Measurements from ENCODE around the gene FOXP4. TPM values are rescaled to one million over a fixed set of nuclear protein-coding genes. Genes with fewer than 3 reads are reported as not detected.
"Not testable (repeated sequence)": the region's sequence is repeated elsewhere in the genome, so short reads cannot be mapped to it uniquely, and the experiment has no call there.

FOXP4 gene
- total RNA-seq, 1 donor, result 3.0 TPM

DNA sequence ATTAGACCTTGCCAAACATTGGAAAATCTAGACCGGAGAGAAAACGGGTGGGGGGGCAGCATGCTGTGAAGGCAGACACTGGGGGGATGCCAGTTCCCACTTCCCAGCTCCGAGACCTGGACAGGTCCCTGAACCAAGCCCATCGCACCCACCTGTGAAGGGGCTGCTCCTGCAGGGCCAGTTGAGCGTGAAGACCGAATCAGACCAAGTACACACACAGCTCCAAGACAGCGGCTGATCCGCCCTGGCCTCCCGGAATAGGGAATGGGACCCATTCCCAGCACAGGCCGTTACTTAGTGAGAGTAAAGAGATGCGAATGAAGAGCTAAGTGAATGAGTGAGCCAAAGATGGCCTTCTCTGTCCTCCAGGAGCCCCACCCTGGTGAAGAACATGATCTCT lies 50.6 kb downstream of the FOXP4 start:
- DNase-seq (ENCODE audit: low read depth in 2 of 3, low spot score in 2 of 3), result no peak

DNA sequence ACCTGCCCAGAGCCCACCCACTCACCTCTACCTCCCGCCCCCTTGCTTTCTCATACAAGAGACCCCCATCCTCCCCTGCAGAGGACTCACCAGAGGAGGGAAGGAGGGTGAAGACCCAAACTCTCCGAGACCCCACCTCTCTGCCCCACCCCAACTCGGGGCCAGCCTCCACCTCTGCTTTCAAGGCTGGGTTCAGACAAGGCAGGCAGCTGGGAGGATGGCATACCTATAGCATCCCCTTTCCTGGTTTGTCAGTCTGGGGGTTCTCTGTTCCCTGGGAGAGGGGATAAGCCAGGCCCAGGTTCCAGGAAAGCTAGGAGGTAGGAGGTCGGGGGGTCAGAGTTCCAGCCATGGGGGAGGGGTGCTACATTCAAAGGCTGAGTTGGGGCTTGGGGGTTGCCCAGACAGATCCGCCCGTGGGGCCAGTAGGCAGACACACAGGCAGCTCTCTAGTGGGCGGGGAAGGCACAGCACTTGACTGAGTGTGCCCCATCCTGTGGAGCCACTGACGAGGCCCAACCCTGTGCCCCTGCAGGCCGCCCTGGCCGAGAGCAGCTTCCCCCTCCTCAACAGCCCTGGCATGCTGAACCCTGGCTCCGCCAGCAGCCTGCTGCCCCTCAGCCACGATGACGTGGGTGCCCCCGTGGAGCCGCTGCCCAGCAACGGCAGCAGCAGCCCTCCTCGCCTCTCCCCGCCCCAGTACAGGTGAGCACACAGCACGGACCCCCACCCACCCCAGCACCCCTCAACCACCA lies 51.2 kb downstream of the FOXP4 start:
- DNase-seq (ENCODE audit: low read depth in 2 of 3, low spot score in 2 of 3), result no peak

- no peak for DNase-seq (ENCODE audit: low read depth in 2 of 3, low spot score in 2 of 3)
Measured at GRCh38 chr6:41598670-41599014, 52.5 kb downstream of the FOXP4 start.

DNA sequence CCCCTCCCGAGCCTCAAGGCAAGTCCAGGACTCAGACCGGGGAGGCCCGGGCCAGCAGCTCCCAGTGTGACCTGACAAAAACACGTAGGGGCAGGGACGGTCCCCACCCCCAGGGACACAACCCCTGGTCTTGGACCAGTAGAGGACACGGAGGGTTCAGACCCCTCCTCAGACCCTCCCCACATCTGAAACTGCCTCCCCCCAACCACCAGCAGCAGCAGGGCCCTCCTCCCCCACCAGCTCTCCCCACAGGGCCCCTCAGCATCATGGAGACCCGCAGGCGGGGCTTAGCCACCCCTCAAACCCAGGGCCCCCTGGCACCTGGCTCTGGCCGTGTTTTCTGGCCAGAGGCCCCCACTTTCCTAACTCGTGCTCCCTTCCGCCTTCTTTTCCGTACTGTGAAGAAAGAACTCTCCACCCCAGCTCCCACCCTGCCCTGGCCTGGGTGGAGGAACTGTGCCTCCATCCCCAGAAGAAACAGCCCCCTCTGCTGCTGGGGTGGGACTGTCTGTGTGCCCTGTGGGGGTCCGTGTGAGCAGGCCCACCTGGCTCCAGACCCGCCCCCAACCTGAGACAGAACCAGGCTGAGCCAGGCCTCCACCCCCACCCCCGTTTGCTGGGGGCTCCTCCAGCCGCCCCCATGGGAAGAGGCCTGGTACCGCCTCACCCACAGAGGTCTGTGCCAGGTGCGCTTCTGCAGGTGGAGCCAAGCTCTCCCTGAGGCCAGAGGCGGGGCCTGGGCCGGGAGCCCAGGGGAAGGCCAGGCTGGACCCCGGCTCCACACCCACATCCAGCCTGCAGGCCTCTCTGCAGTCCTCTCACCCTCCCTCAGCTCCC lies 53.1 kb downstream of the FOXP4 start:
- DNase-seq (ENCODE audit: low read depth in 2 of 3, low spot score in 2 of 3), result no peak

GRCh38 chr6:41599852-41600445 lies 53.8 kb downstream of the FOXP4 start:
- no peak for DNase-seq (ENCODE audit: low read depth in 2 of 3, low spot score in 2 of 3)

- DNase-seq (ENCODE audit: low read depth in 2 of 3, low spot score in 2 of 3), result no peak
Measured at GRCh38 chr6:41600499-41601247, 54.5 kb downstream of the FOXP4 start.

- no peak for DNase-seq (ENCODE audit: low read depth in 2 of 3, low spot score in 2 of 3)
Measured at GRCh38 chr6:41601248-41601549, 55.0 kb downstream of the FOXP4 start.

DNA sequence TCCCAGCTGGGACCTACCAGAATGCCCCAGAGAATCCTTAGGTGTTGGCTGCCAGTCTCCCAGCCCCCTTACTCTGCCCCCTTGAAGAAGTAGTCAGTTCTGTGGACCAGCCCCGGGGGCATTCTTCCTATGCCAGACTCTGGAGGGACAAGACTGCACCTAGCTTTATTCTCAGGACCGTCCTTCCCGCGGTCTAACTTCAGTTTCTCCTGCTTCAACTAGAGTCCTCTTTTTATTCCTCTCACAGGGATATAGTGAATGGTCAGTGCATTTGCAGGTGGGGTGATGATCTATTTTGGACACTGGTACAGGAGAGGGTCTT lies 56.2 kb downstream of the FOXP4 start:
- no peak for DNase-seq (ENCODE audit: low read depth in 2 of 3, low spot score in 2 of 3)

DNA sequence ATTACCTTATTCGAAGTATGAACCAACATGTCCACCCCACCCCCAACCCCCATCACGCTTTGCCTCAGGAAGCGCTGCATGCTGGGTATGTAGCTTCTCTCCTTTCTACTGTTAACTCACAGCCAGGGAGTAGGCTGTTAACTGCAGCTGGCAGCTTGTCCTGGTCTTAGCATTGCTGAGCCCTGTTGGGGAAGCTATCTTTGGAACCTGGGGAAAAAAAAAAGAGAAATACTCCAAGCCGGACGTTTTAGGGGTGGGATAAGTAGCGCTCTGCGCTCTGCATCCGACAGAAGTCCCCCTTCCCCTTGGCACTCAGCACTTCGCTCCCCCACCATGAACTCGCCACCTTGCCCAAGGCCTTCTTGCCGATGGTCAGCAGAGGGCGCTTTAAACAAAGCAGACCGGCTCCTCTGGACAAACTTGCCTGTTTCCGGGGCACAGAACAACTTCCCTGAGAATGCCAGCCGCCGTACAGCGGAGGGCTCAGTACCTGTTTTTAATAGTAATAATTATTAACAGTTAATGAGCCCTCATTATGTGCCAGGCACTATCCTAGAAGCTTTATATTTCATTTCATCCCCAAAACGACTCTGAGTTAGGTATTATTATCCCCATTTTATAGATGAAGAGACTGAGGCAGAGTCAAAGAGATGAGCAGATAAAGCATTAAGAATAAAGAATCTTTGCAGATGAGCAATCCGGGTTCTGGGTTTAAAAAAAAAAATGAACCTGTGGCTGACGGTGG lies 56.9 kb downstream of the FOXP4 start:
- peak; percentile 44 to 91 (median 83) for DNase-seq (ENCODE audit: low read depth in 2 of 3, low spot score in 2 of 3)

DNA sequence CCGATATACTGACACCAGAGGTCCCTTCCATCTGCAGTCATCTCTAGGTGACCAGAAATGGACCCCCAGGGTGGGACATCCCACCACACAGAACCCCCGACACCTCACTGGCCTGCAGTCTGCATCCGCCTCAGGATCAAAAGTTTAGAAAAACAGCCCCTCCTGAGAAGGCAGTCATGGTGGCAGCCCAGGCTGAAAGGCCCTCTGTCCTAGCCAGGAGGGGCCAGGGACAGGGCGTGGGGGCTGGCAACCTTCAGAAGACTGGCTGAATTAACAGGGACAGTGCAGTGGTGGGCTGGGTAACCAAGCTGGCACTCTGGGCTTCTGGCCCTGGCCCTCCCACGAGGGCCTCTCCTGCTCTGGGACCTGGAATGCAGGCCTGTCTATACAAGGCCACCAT lies 57.8 kb downstream of the FOXP4 start:
- DNase-seq (ENCODE audit: low read depth in 2 of 3, low spot score in 2 of 3), result no peak

DNA sequence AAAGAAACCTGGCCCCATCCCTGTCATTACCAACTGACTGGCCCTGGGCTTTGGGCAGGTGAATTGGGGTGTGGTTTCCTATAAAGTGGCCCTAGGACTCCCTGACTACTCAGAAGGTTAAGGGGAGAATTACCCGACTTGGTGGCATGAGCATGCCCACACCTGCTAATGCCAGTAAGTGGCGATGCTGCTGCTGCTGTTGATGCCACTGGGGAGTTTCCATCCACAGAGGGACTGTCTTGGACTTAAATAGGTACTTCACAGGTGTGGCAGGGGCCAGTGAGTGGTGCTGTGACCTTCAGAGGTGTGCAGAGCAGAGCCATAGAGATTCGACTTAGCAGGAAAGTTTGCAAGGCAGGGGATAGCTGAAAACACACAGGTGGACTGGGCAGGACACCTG lies 59.5 kb downstream of the FOXP4 start:
- DNase-seq (ENCODE audit: low read depth in 2 of 3, low spot score in 2 of 3), result no peak

GRCh38 chr6:41607036-41607435 lies 60.9 kb downstream of the FOXP4 start:
- DNase-seq (ENCODE audit: low read depth in 2 of 3, low spot score in 2 of 3), result no peak

DNA sequence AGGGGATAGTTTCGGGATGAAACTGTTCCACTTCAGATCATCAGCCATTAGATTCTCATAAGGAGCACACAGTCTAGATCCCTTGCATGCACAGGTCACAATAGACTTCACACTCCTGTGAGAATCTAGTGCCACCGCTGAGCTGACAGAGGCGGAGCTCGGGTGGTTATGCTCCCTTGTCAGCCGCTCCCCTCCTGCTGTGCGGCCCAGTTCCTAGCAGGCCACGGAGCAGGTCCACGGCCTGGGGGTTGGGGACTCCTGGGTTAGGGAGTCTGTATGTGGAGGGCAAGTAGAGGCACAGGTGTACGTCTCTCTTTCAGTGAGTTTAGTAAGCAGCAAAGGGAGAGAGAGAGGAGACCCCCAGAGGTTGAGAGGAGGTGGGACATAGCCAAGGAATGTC lies 61.6 kb downstream of the FOXP4 start:
- DNase-seq (ENCODE audit: low read depth in 2 of 3, low spot score in 2 of 3), result no peak

DNA sequence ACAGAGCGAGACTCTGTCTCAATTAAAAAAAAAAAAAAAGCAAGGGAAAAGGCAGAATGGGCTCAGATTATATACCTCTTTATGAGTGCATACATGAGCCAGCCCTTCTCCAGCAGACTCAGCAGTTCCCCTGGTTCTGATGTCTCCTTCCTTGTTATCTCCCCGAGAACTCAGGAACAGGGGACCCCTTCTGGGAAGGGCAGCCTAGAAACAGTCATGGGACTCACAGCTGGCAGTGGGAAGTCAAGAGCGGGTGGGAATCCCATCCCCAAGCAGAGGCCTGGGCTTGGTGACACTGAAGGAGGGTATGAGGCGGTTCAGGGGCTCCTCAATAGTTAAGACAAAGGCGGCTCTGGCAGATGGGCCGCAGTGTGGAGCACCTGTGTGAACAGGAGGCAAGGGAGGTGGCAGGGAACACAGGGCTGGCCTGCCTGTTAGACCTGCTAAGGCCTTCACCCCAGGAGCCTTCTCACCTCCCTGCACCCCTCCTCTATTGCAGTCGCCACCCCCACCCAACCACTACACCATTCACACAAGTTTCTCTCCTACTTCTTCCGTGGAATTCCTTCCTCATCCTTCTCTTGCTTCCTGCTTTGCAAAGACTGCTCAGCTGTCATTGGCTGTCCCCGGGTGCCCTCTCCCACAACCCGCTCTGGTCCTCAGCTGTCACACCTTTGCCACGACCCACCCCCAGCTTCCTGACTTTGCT lies 62.4 kb downstream of the FOXP4 start:
- no peak for DNase-seq (ENCODE audit: low read depth in 2 of 3, low spot score in 2 of 3)

- no peak for DNase-seq (ENCODE audit: low read depth in 2 of 3, low spot score in 2 of 3)
Measured at GRCh38 chr6:41614715-41615114, 68.5 kb downstream of the FOXP4 start.

DNA sequence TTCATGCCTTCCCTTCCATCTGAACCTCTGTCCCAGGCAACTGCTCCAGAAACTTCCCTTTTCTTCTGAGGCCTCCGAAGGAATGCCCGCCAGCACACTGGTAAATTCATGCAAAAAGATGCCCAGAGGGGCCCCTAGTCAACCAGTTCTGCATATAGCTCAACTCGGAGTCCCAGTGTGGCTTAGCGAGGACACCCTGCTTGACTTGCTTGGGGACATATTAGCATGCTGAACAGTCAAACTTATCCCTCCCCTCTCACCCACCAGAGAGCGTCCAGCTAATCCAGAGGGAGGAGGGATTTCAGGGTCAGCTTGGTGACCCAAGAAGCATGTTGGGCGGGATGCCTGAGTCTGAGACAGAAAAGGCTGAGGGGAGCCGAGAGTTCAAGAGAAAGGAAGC lies 69.1 kb downstream of the FOXP4 start:
- no peak for DNase-seq (ENCODE audit: low read depth in 2 of 3, low spot score in 2 of 3)

GRCh38 chr6:41618598-41618997 lies 72.4 kb downstream of the FOXP4 start:
- no peak for DNase-seq (ENCODE audit: low read depth in 2 of 3, low spot score in 2 of 3)

GRCh38 chr6:41619193-41619592 lies 73.0 kb downstream of the FOXP4 start:
- DNase-seq (ENCODE audit: low read depth in 2 of 3, low spot score in 2 of 3), result not testable (repeated sequence)

DNA sequence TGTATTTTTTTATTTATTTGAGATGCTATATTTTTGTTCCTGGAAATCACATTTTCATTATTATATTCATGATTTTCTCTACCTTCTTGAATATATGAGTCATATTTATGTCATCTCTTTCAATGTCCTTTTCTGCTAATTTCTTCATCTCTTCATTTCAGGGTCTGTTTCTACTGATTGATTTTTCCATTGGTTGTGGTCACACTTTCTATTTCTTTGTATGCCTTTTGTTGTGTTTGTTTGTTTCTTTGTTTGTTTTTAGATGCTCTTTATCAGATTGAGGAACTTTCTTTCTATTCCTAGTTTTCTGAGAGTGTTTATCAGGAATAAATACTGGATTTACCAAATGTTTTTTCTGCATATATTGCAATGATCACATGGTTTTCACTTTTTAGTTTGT lies 75.2 kb downstream of the FOXP4 start:
- DNase-seq (ENCODE audit: low read depth in 2 of 3, low spot score in 2 of 3), result no peak

DNA sequence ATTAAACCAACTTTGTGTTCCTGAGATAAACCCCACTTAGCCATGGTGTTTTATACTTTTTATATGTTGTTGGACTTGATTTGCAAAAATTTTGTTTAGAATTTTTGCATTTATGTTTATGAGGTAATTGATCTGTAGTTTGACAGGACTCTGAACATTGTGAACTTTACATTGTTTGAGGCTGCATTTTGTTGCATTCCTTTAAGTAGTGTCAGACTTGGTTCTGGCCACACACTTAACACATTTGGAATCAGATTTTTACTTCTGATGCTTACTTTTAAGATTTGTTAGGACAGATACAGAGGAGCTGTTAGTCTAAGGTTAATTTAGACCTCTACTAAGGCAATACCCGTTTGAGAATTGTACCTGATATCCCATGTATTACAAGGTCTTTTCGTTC lies 75.6 kb downstream of the FOXP4 start:
- no peak for DNase-seq (ENCODE audit: low read depth in 2 of 3, low spot score in 2 of 3)
